Adipose tissue (tissue), 3 donors: Measurements from ENCODE around the gene GAS7. TPM values are rescaled to one million over a fixed set of nuclear protein-coding genes. Genes with fewer than 3 reads are reported as not detected.
A peak's percentile ranks its signal among the peaks of the same experiment; 100 is the strongest.
"Not testable (repeated sequence)": the region's sequence is repeated elsewhere in the genome, so short reads cannot be mapped to it uniquely, and the experiment has no call there.

ENCODE experiments used
- H3K27ac ChIP-seq: one replicate; pipeline ENCODE4 v1.5.1; 2013; ENCODE audit warnings: low read depth, low read length
- whole genome bisulfite sequencing, 3 donors: extraction: QIAGEN DNeasy Blood & Tissue Kit; methylation state at CpG; one replicate each; pipeline ENCODE4 v1.1.7; 2013; 5-methylcytosine and 5-hydroxymethylcytosine counted together
- polyA plus RNA-seq, 3 donors: library from polyadenylated mRNA; stranded (reverse); fragments of 200-250 nt; gene quantifications; one replicate each; pipeline ENCODE4 v1.2.3, GENCODE V29; 2013
- donor health status: healthy with polysubstance abuse.
- donor health status: Bipolar disorder and iron deficiency.
- donor health status: healthy.

Gene GAS7
- polyA plus RNA-seq, 3 donors = 2.5 to 88.1 (median 16.4) TPM

DNA sequence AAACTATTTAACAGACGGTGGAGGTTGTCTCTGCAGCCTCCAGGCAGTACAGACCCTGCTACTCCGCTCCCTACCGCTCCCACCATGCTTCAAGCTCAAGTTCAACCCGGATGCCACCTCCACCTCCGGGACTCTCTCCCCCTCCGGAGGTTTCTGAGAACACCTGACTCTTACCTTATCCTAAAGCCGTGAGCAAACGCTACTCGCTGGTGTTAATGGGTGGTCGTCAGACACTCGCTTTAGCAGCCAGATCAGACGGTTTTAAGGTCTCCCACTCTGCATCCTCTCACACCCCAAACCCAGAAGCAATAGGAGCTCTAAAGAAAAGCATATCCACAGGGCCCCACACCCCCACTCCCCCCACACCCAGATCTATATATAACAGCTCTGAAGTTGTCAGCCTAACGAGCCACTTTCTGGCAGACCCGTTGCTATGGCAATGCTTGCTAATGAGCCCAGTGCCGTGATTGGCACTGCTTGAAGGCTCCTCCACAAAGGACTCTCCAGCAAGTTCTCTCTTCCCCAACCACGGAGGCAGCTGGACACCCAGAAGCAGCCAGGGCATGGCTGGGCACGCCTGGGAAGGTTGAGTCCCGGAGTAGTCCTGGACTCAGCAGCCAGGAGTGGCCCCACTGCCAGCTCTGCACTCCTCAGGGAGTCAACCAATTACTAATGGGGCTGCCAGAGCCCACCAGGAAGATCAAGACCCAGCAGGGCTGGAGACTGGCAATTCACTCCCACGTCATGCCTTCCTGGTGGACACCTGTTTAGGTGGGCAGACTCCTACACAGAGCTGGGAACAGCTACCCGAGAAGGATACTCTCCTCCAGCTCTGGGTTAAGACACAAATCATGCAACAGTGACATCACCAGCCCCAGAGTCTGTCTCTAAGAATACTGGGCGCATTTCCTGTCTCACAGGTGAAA, 172.2 kb downstream of the GAS7 start:
- 32 to 71% (median 61%) methylated on average over 21 of the region's 21 CpGs for WGBS, 3 donors
- no peak overlapping the region for H3K27ac ChIP-seq

- H3K27ac ChIP-seq = no peak overlapping the region
- WGBS, 3 donors = 92 to 96% (median 95%) methylated on average over 6 of the region's 6 CpGs
These were observed 173.2 kb downstream of the GAS7 start for GRCh38 chr17:10025224-10025623.

DNA sequence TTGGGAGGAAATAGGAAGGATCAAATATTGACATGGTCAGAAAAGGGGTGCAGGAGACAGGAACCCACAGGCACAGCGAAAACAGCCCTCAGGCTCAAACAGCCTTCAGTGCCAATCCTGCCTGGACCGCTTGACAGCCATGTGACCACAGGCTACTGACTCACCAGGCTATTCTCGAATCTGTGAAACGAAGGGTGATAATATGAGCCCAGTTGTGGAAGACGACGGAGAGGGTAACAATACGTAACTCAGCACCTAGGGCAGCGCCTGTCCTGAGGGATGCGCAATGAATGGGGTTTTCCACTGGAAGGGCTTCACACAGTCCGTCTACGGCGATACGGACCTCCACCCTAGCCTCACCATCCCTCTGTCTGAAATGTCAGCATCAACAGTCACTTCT, 176.0 kb downstream of the GAS7 start:
- no peak overlapping the region for H3K27ac ChIP-seq

DNA sequence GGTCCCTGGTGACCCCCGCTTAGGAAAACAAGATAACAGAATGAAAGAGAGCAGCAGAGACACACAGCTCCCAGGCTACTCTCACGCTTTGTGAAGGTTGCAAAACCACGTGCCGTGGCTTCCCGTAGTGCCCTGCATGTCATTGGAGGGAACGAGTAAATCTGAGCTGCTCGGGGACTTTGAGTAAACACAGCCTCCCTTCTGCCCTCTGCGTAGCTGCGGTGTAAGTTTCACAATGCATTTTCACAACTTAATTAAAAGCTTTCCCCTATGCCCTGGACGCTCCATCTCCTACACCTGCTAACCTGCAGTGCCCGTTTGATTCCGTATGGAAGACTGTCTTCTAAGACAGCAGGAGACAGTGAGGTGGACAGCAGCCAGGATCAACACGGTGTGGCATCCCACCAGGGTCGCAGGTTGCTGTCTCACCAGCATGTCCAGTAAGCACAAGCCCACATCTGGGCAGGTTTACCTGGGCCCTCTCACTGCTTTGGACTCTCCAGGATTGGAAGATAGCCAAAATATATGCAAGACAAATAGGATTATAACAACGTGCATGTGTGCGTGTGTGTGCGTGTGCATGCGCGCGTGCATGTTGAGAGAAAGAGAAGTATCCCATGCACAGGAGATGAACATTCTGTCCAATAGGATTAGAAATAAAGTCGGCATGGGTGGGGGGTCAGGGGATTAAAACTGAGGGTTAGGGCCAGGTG, 177.0 kb downstream of the GAS7 start:
- 33 to 51% (median 46%) methylated on average over 21 of the region's 21 CpGs for WGBS, 3 donors
- H3K27ac ChIP-seq = peak overlapping the region; percentile 80

More for the DNA sequence above, 176.0 kb downstream of the GAS7 start:
- WGBS, 3 donors = 86 to 90% (median 87%) methylated on average over 13 of the region's 13 CpGs

- H3K27ac ChIP-seq = no peak overlapping the region
- 40 to 51% (median 50%) methylated on average over 9 of the region's 9 CpGs for WGBS, 3 donors
These were observed 178.4 kb downstream of the GAS7 start for GRCh38 chr17:10019941-10020451.

DNA sequence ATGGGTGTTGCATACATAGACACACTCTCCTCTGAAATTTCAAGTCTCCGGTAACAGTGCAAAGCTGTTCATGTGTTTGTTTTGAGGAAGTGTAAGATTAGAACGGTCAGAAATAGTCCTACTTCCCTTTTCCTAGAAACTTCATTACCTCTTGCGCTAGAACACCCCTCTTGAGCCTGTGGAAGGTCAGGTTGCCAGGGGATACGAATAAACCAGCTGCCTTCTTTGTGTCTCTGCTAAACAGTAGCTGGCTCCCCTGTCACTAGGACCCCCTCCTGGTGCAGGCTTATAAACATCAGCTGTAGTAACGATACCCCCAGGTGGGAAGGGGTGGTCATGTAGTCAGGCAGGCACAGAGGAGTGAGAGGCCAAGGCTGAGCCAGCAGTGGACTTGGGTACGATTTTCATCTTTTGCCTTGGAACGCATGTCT, 179.9 kb downstream of the GAS7 start:
- WGBS, 3 donors = 29 to 47% (median 42%) methylated on average over 7 of the region's 7 CpGs
- H3K27ac ChIP-seq = no peak overlapping the region

GRCh38 chr17:10016958-10017570, 181.3 kb downstream of the GAS7 start:
- WGBS, 3 donors = 83 to 94% (median 93%) methylated on average over 14 of the region's 14 CpGs

GRCh38 chr17:10013365-10014112, 184.9 kb downstream of the GAS7 start:
- WGBS, 3 donors = 46 to 70% (median 49%) methylated on average over 9 of the region's 9 CpGs
- no peak overlapping the region for H3K27ac ChIP-seq

More at GRCh38 chr17:10016958-10017570, 181.3 kb downstream of the GAS7 start:
- H3K27ac ChIP-seq = not testable (repeated sequence)

- no peak overlapping the region for H3K27ac ChIP-seq
- WGBS, 3 donors = 32 to 52% (median 35%) methylated on average over 2 of the region's 2 CpGs
These were observed 187.7 kb downstream of the GAS7 start for GRCh38 chr17:10010752-10011151.

DNA sequence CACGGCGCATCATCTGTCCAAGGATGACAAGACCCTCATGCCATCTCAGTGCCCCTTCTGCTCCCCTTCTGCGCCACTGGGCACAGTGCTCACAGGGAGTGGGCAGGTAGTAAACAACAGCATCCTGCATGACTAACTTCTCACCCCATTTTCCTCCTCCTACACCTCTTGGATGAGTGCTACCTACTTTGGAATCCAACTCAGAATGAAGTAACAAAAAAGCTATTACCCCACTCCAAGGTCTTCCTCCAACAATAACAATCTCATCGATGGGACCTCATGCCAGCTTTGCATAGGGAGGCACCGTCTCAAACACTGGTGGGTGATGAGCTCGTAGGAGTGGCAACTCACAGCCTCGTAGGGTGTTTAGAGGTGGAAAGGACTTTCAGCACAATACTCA, 194.7 kb downstream of the GAS7 start:
- 64 to 80% (median 77%) methylated on average over 7 of the region's 7 CpGs for WGBS, 3 donors

DNA sequence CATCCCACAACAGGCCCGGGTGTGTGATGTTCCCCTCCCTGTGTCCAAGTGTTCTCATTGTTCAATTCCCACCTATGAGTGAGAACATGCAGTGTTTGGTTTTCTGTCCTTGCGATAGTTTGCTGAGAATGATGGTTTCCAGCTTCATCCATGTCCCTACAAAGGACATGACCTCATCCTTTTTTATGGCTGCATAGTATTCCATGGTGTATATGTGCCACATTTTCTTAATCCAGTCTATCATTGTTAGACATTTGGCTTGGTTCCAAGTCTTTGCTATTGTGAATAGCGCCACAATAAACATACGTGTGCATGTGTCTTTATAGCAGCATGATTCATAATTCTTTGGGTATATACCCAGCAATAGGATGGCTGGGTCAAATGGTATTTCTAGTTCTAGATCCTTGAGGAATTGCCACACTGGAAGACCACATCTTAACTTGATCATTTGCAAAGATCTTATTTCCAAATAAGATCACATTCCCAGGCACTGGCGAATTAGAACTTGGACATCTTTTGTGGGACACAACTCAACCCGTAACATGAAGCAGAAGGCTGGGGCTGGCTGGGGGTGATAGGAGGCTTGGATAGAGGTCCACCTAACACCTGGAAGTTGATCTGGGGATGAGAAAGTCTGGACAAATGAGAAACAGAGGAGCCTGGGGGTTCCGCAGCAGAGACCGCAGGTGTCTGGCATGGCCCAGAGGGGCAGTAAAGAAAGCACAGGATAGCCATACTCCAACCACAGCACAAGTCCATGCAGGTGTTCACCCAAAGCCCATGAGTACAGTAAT, 195.6 kb downstream of the GAS7 start:
- H3K27ac ChIP-seq = not testable (repeated sequence)
- WGBS, 3 donors = 79 to 94% (median 84%) methylated on average over 7 to 8 of the region's 8 CpGs

More for the DNA sequence above, 194.7 kb downstream of the GAS7 start:
- no peak overlapping the region for H3K27ac ChIP-seq

DNA sequence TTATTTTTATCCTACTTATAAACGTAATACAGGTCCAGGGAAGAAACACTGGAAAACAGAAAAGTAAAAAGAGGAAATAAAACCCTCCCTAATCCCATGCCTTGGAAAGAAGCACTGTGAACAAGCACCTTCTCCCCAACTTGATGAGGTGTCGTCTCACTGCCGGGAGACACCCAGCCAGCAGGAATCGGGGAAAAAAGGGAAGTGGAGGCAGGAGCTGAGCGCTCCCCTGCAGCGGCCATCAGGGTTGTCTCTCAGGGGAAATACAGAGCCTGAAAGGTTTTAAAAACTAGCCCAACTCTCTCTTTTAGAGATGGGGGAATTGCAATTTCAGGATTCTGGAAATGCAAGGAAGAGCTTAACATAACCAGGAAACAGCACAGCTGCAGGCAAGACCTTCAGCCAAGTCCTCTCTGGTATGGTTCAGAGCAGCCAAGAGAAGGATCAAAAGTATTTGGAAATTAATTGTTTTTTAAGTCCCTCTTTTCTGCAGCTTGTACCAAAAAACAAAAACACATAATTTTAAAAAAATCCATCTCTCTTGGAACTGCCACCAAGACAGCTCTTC, 197.0 kb downstream of the GAS7 start:
- 51 to 57% (median 53%) methylated on average over 6 of the region's 6 CpGs for WGBS, 3 donors
- no peak overlapping the region for H3K27ac ChIP-seq

GRCh38 chr17:9999919-10000695, 198.3 kb downstream of the GAS7 start:
- H3K27ac ChIP-seq = no peak overlapping the region
- WGBS, 3 donors = 65 to 80% (median 78%) methylated on average over 9 of the region's 9 CpGs

GRCh38 chr17:9998060-9998459, 200.3 kb downstream of the GAS7 start:
- 62 to 75% (median 71%) methylated on average over 3 of the region's 3 CpGs for WGBS, 3 donors
- no peak overlapping the region for H3K27ac ChIP-seq

DNA sequence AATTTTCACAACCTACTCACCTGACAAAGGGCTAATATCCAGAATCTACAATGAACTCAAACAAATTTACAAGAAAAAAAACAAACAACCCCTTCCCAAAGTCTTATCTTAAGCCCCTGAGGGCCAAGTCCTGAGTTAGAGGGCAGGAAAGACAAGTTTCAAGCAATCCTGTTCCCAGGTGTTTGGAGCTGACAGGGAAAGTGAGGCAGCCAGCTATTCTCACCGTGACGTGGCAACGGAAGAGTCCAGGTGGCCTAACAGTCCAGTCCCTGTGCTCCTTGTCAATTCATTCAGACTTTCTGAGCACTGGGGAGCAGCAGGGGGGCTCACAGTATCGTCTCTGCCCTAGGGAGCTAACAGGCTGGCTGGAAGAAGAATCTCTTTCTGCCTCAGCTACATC, 203.6 kb downstream of the GAS7 start:
- H3K27ac ChIP-seq = no peak overlapping the region
- WGBS, 3 donors = 66 to 89% (median 85%) methylated on average over 4 of the region's 4 CpGs

DNA sequence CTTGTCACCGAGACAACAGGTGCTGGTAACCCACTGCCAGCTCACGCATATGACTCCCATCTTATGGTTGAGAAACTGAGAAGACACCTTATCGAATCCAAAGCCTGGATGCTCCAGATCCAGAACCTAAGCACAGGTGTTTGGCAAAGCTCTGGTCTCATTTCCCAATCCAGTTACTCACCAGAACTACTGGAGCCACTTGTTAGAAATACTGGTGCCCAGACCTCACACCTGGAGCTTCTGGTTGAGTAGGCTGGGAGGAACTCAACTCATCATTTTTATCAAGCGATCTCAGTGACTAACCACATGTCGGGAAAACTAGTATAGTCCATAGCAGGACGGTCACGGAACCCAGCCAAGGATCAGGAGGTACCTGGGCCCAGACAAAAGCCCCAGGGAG, 206.6 kb downstream of the GAS7 start:
- WGBS, 3 donors = 88 to 96% (median 90%) methylated on average over 7 of the region's 7 CpGs
- no peak overlapping the region for H3K27ac ChIP-seq
